ENCODE data around the gene PRKRIP1.

Gene PRKRIP1

DNA sequence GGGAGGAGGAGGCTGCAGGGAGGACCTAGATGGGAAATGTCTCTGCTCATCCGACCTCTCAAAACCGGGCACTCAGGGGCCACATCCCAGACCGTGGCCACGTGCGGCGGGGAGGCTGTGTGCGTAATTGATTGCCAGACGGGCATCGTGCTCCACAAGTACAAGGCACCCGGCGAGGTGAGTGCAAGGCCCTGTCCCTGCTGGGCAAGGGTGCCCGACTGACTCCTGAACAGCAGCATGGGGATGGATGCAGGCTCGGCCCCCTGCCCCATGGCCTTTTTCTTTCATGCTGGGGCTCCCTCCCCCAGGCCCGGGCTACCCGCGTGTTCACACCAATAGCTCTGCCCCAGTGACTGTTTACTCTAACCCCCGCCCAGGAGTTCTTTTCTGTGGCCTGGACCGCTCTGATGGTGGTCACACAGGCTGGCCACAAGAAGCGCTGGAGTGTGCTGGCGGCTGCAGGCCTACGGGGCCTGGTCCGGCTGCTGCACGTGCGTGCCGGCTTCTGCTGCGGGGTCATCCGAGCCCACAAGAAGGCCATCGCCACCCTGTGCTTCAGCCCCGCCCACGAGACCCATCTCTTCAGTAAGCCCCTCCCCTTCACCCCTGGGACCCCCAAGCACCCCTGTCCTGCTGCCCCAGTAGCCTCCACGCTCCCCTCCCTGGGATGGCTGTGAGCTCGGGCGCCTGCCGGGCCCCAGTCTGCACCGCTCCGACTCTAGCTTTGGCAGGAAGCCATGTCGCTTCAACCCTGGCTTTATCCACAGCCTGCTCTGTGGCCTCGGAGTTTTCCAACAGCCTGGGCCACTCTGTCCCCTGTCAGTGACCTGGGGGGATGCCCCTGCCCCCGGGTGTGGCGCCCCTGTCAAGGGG is 72.6 kb downstream of the PRKRIP1 start:
- Histone ChIP-seq H3K9me2 (replicated peaks; ENCODE audit: control insufficient read depth, low read length) (no peaks in the 10 kb centered on the region), H3K9me3 (ENCODE audit: control insufficient read depth, insufficient read depth, low read length) (no peaks in the 10 kb centered on the region), H3F3A (ENCODE audit: control insufficient read depth, insufficient read depth) (peaks cover 4% of the 10 kb centered on the region; the same call in 1 of the 2 replicates), H3K27me3 (ENCODE audit: control insufficient read depth, low read length) (no peaks in the 10 kb centered on the region), H3K4me1 (ENCODE audit: control insufficient read depth, low read length) (peaks cover 22% of the 10 kb centered on the region), H3K27ac (ENCODE audit: low read depth, low read length) (no peak overlapping the region), H3K36me3 (ENCODE audit: control insufficient read depth, low read length) (peaks cover 70% of the 10 kb centered on the region), H3K79me2 (ENCODE audit: control insufficient read depth, low read length) (peaks cover 27% of the 10 kb centered on the region), H3K4me2 (ENCODE audit: low read length) (no peak overlapping the region), H4K20me1 (ENCODE audit: control insufficient read depth, insufficient read depth, low read depth, low read length) (peaks cover 9% of the 10 kb centered on the region; the same call in 1 of the 2 replicates), H3K4me3 (ENCODE audit: low read length) (no peak overlapping the region)
- TF ChIP-seq, protein P1, sequence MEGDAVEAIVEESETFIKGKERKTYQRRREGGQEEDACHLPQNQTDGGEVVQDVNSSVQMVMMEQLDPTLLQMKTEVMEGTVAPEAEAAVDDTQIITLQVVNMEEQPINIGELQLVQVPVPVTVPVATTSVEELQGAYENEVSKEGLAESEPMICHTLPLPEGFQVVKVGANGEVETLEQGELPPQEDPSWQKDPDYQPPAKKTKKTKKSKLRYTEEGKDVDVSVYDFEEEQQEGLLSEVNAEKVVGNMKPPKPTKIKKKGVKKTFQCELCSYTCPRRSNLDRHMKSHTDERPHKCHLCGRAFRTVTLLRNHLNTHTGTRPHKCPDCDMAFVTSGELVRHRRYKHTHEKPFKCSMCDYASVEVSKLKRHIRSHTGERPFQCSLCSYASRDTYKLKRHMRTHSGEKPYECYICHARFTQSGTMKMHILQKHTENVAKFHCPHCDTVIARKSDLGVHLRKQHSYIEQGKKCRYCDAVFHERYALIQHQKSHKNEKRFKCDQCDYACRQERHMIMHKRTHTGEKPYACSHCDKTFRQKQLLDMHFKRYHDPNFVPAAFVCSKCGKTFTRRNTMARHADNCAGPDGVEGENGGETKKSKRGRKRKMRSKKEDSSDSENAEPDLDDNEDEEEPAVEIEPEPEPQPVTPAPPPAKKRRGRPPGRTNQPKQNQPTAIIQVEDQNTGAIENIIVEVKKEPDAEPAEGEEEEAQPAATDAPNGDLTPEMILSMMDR (IDR thresholded peaks at IDR 0.05; ENCODE audit: low read depth, low read length, poor library complexity, severe bottlenecking): no peak
- TF ChIP-seq EZH2phosphoT487 (IDR thresholded peaks at IDR 0.05; ENCODE audit: borderline replicate concordance, low read length): no peak

DNA sequence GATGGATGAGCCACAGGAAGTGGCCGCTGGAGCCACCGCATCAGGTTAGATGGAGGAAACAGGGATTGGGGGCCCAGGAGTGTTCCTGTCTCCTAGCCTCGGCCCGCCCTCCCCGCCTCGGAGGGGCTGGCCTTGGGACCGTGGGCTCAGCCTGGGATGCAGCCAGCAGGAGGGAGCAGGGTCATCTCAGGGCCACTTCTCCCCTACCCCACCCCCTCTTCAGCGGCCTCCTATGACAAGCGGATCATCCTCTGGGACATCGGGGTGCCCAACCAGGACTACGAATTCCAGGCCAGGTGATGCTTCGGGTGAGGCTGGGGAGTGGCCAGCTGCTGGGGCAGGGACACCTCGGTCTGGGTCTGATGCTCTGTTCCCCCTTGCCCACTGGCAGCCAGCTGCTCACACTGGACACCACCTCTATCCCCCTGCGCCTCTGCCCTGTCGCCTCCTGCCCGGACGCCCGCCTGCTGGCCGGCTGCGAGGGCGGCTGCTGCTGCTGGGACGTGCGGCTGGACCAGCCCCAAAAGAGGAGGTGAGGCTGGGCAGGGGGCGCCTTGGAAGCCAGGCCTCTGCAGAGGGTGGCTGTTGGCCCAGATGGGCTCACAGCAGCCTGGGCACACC is 73.3 kb downstream of the PRKRIP1 start:
- Histone ChIP-seq H3K9me2 (replicated peaks; ENCODE audit: control insufficient read depth, low read length) (no peaks in the 10 kb centered on the region), H3K27me3 (ENCODE audit: control insufficient read depth, low read length) (no peaks in the 10 kb centered on the region), H4K20me1 (ENCODE audit: control insufficient read depth, insufficient read depth, low read depth, low read length) (peaks cover 9% of the 10 kb centered on the region; the same call in 1 of the 2 replicates), H3K27ac (ENCODE audit: low read depth, low read length) (no peak overlapping the region), H3K9me3 (ENCODE audit: control insufficient read depth, insufficient read depth, low read length) (no peaks in the 10 kb centered on the region), H3K4me2 (ENCODE audit: low read length) (no peak overlapping the region), H3K4me3 (ENCODE audit: low read length) (no peak overlapping the region), H3K36me3 (ENCODE audit: control insufficient read depth, low read length) (peaks cover 70% of the 10 kb centered on the region), H3F3A (ENCODE audit: control insufficient read depth, insufficient read depth) (peaks cover 4% of the 10 kb centered on the region; the same call in 1 of the 2 replicates), H3K79me2 (ENCODE audit: control insufficient read depth, low read length) (peaks cover 20% of the 10 kb centered on the region), H3K4me1 (ENCODE audit: control insufficient read depth, low read length) (peaks cover 17% of the 10 kb centered on the region)
- TF ChIP-seq, protein P1 (IDR thresholded peaks at IDR 0.05; ENCODE audit: low read depth, low read length, poor library complexity, severe bottlenecking): no peak
- TF ChIP-seq EZH2phosphoT487 (IDR thresholded peaks at IDR 0.05; ENCODE audit: borderline replicate concordance, low read length): no peak

DNA sequence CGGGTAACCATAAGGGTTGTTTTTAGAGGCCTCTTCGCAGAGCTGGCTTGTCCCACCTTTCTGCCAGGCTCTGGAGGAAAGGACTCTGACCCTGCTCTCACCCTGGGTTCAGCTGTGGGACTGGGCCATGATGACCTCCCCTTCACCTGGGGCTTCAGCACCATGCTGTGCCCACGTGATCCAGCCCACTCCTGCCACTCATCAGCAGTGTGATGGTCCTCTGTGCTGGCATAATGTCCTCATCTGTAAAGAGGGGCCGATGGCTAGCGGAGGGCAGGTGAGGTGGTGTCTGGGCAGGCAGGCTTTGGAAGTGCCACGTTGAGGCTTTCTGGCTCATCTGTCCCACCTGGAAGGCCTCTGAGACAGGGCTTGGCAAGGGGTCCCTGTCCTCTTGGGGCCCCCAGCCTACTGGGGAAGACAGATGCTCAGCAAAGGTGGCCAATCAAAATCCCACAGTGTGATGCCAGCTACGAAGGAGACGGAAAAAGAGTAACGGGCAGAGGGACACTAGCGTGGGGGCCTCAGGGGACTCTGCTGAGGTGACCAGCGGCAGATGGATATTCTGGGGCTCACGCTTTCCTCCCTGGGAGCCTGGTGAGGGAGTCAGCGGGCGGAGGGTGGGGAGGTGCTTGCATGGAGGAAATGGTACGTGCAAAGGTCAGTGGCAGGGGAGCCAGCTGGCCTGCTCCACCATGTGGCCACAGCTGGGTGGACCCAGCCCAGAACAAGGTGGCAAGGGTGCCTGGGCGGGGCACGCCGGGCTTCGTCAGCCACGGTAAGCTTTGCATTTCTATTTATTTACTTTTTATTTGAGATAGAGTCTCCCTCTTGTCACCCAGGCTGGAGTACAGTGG is 74.0 kb downstream of the PRKRIP1 start:
- Histone ChIP-seq H3K9me2 (replicated peaks; ENCODE audit: control insufficient read depth, low read length) (no peaks in the 10 kb centered on the region), H3K4me2 (ENCODE audit: low read length) (no peak overlapping the region), H3K36me3 (ENCODE audit: control insufficient read depth, low read length) (peaks cover 69% of the 10 kb centered on the region), H3K4me1 (ENCODE audit: control insufficient read depth, low read length) (peaks cover 17% of the 10 kb centered on the region), H3K4me3 (ENCODE audit: low read length) (no peak overlapping the region), H3K9me3 (ENCODE audit: control insufficient read depth, insufficient read depth, low read length) (no peaks in the 10 kb centered on the region), H3K27ac (ENCODE audit: low read depth, low read length) (no peak overlapping the region), H3K27me3 (ENCODE audit: control insufficient read depth, low read length) (no peaks in the 10 kb centered on the region), H4K20me1 (ENCODE audit: control insufficient read depth, insufficient read depth, low read depth, low read length) (peaks cover 9% of the 10 kb centered on the region; the same call in 1 of the 2 replicates), H3K79me2 (ENCODE audit: control insufficient read depth, low read length) (peaks cover 15% of the 10 kb centered on the region), H3F3A (ENCODE audit: control insufficient read depth, insufficient read depth) (peaks cover 4% of the 10 kb centered on the region; the same call in 1 of the 2 replicates)
- TF ChIP-seq, protein P1 (IDR thresholded peaks at IDR 0.05; ENCODE audit: low read depth, low read length, poor library complexity, severe bottlenecking): no peak
- no peak for TF ChIP-seq EZH2phosphoT487 (IDR thresholded peaks at IDR 0.05; ENCODE audit: borderline replicate concordance, low read length)
